CD8-positive, alpha-beta memory T cell (primary cell): ENCODE results near the gene CCDC78. TPM values are rescaled to one million over a fixed set of nuclear protein-coding genes. Genes with fewer than 3 reads are reported as not detected.

ENCODE experiments used
- CTCF ChIA-PET: fragments of 350-600 bp; sonication (Branson Sonifier 250); formaldehyde crosslinking; loops from one replicate; lab custom pipeline; 2021; ENCODE audit warnings: antibody characterized with exemption; lab: Charles Lee
- POLR2A ChIA-PET: fragments of 350-600 bp; sonication (Branson Sonifier 250); formaldehyde crosslinking; loops from one replicate; lab custom pipeline; 2021; ENCODE audit warnings: antibody characterized with exemption; lab: Charles Lee
- DNase-seq, 5 donors: peaks; one replicate each; pipeline versions ENCODE4 v3.0.0 to v3.0.0-alpha.2; 2020 to 2022; ENCODE audit warnings: mixed read lengths in 1 of 5
- H3K27ac ChIP-seq: one replicate; pipeline ENCODE4 v1.7.0; 2013; ENCODE audit warnings: low read depth, mild to moderate bottlenecking, low read length, moderate library complexity
- H3K27me3 ChIP-seq: 2 replicates; pipeline ENCODE4 v1.7.0; 2013; ENCODE audit warnings: low read length, mild to moderate bottlenecking; ENCODE audit not compliant: insufficient read depth, poor library complexity, severe bottlenecking
- H3K36me3 ChIP-seq: 2 replicates; pipeline ENCODE4 v1.7.0; 2013; ENCODE audit warnings: mild to moderate bottlenecking, low read length, moderate library complexity; ENCODE audit not compliant: insufficient read depth
- H3K4me1 ChIP-seq: 2 replicates; pipeline ENCODE4 v1.7.0; 2013; ENCODE audit warnings: mild to moderate bottlenecking, low read length, moderate library complexity; ENCODE audit not compliant: insufficient read depth
- H3K4me3 ChIP-seq: 2 replicates; pipeline ENCODE4 v1.7.0; 2013; ENCODE audit warnings: mild to moderate bottlenecking, low read length
- H3K9me3 ChIP-seq: 2 replicates; pipeline ENCODE4 v1.7.0; 2013; ENCODE audit warnings: mild to moderate bottlenecking, low read length
- H3K27ac Mint-ChIP-seq, 8 donors: one replicate each; pipeline ENCODE4 v1.8.0; 2020 to 2021; ENCODE audit warnings: mixed read lengths in 8 of 8, mild to moderate bottlenecking in 6 of 8, inconsistent platforms in 3 of 8, moderate library complexity in 3 of 8
- H3K27me3 Mint-ChIP-seq, 2 donors: one replicate each; pipeline ENCODE4 v1.8.0; 2020 to 2021; ENCODE audit warnings: mixed read lengths in 2 of 2, mild to moderate bottlenecking in 1 of 2, moderate library complexity in 1 of 2
- H3K36me3 Mint-ChIP-seq, 3 donors: one replicate each; pipeline ENCODE4 v1.8.0; 2020 to 2021; ENCODE audit warnings: mixed read lengths in 3 of 3, inconsistent platforms in 1 of 3, mild to moderate bottlenecking in 1 of 3
- H3K4me1 Mint-ChIP-seq, 3 donors: one replicate each; pipeline ENCODE4 v1.8.0; 2020 to 2021; ENCODE audit warnings: mixed read lengths in 3 of 3, inconsistent platforms in 1 of 3, mild to moderate bottlenecking in 1 of 3
- H3K4me3 Mint-ChIP-seq, 7 donors: one replicate each; pipeline ENCODE4 v1.8.0; 2020 to 2021; ENCODE audit warnings: mixed read lengths in 7 of 7, mild to moderate bottlenecking in 6 of 7, moderate library complexity in 4 of 7, inconsistent platforms in 2 of 7
- H3K9me3 Mint-ChIP-seq, 5 donors: one replicate each; pipeline ENCODE4 v1.8.0; 2020 to 2022; ENCODE audit warnings: mixed read lengths in 5 of 5, mild to moderate bottlenecking in 3 of 5, moderate library complexity in 2 of 5, inconsistent platforms in 1 of 5
- polyA plus RNA-seq: library from polyadenylated mRNA; unstranded; fragments of 300-500 nt; fragmentation: Illumina TruSeq; gene quantifications from one replicate; pipeline ENCODE4 v1.2.3, GENCODE V29; 2021
- total RNA-seq, 2 experiments: library from RNA; stranded (reverse); gene quantifications; one replicate each; pipeline ENCODE4 v1.2.3, GENCODE V29; 2021

Gene CCDC78
- total and polyA plus RNA-seq, 3 experiments from 2014 or later, result 0.53 to 9.9 (median 9.8) TPM

GRCh38 chr16:768428-768827, 42.2 kb upstream of the CCDC78 start:
- CTCF ChIA-PET, result no interaction called here
- H3K27me3 ChIP-seq, result no peaks in the 10 kb centered on the region
- H3K27ac Mint-ChIP-seq, result no peak overlapping the region

GRCh38 chr16:767743-768235, 41.5 kb upstream of the CCDC78 start:
- H3K4me3 ChIP-seq, result no peak overlapping the region
- H3K36me3 ChIP-seq, result no peaks in the 10 kb centered on the region
- Mint-ChIP-seq H3K4me1 (no peaks in the 10 kb centered on the region), H3K4me3 (no peak overlapping the region), H3K27me3 (no peaks in the 10 kb centered on the region), H3K9me3 (no peaks in the 10 kb centered on the region), H3K27ac (no peak overlapping the region), H3K36me3 (no peaks in the 10 kb centered on the region)
- DNase-seq, result no peak
- POLR2A ChIA-PET, result no interaction called here
- CTCF ChIA-PET, result no interaction called here
- H3K9me3 ChIP-seq, result no peaks in the 10 kb centered on the region
- H3K27me3 ChIP-seq, result no peaks in the 10 kb centered on the region
- H3K27ac ChIP-seq, result no peak overlapping the region
- no peaks in the 10 kb centered on the region for H3K4me1 ChIP-seq

More at GRCh38 chr16:768428-768827, 42.2 kb upstream of the CCDC78 start:
- no peaks in the 10 kb centered on the region for H3K4me1 ChIP-seq
- H3K36me3 ChIP-seq, result no peaks in the 10 kb centered on the region
- POLR2A ChIA-PET, result no interaction called here
- H3K36me3 Mint-ChIP-seq, result no peaks in the 10 kb centered on the region
- no peaks in the 10 kb centered on the region for H3K9me3 Mint-ChIP-seq
- no peaks in the 10 kb centered on the region for H3K27me3 Mint-ChIP-seq
- no peaks in the 10 kb centered on the region for H3K9me3 ChIP-seq
- no peaks in the 10 kb centered on the region for H3K4me1 Mint-ChIP-seq
- DNase-seq, result peak in 1 of 5 donors; percentile 42
- H3K4me3 Mint-ChIP-seq, result no peak overlapping the region
- H3K4me3 ChIP-seq, result no peak overlapping the region
- no peak overlapping the region for H3K27ac ChIP-seq

- DNase-seq, result no peak
- Mint-ChIP-seq H3K9me3 (no peaks in the 10 kb centered on the region), H3K36me3 (no peaks in the 10 kb centered on the region), H3K27me3 (no peaks in the 10 kb centered on the region), H3K4me3 (no peak overlapping the region), H3K27ac (no peak overlapping the region), H3K4me1 (no peaks in the 10 kb centered on the region)
- ChIA-PET POLR2A (no interaction called here), CTCF (no interaction called here)
- Histone ChIP-seq H3K36me3 (no peaks in the 10 kb centered on the region), H3K4me1 (no peaks in the 10 kb centered on the region), H3K4me3 (no peak overlapping the region), H3K9me3 (no peaks in the 10 kb centered on the region), H3K27me3 (no peaks in the 10 kb centered on the region), H3K27ac (no peak overlapping the region)
Observed at GRCh38 chr16:766820-767640, 40.8 kb upstream of the CCDC78 start.

GRCh38 chr16:766008-766819, 40.0 kb upstream of the CCDC78 start:
- POLR2A ChIA-PET, result no interaction called here
- Mint-ChIP-seq H3K4me3 (no peak overlapping the region), H3K27me3 (no peaks in the 10 kb centered on the region), H3K9me3 (no peaks in the 10 kb centered on the region), H3K4me1 (no peaks in the 10 kb centered on the region), H3K36me3 (no peaks in the 10 kb centered on the region), H3K27ac (no peak overlapping the region)
- Histone ChIP-seq H3K4me3 (no peak overlapping the region), H3K27ac (no peak overlapping the region), H3K9me3 (no peaks in the 10 kb centered on the region), H3K27me3 (no peaks in the 10 kb centered on the region), H3K4me1 (no peaks in the 10 kb centered on the region), H3K36me3 (no peaks in the 10 kb centered on the region)
- no peak for DNase-seq
- CTCF ChIA-PET, result no interaction called here

GRCh38 chr16:765488-765865, 39.2 kb upstream of the CCDC78 start:
- H3K36me3 ChIP-seq, result no peaks in the 10 kb centered on the region
- no peaks in the 10 kb centered on the region for H3K9me3 ChIP-seq
- no peak for DNase-seq
- H3K4me3 ChIP-seq, result no peak overlapping the region
- POLR2A ChIA-PET, result no interaction called here
- H3K9me3 Mint-ChIP-seq, result no peaks in the 10 kb centered on the region
- no peak overlapping the region for H3K27ac ChIP-seq
- CTCF ChIA-PET, result no interaction called here
- H3K4me1 Mint-ChIP-seq, result no peaks in the 10 kb centered on the region
- no peaks in the 10 kb centered on the region for H3K27me3 ChIP-seq
- no peak overlapping the region for H3K27ac Mint-ChIP-seq
- no peaks in the 10 kb centered on the region for H3K27me3 Mint-ChIP-seq
- H3K4me3 Mint-ChIP-seq, result no peak overlapping the region
- no peaks in the 10 kb centered on the region for H3K36me3 Mint-ChIP-seq
- no peaks in the 10 kb centered on the region for H3K4me1 ChIP-seq

GRCh38 chr16:764848-765487, 38.7 kb upstream of the CCDC78 start:
- Histone ChIP-seq H3K9me3 (no peaks in the 10 kb centered on the region), H3K27me3 (no peaks in the 10 kb centered on the region), H3K36me3 (no peaks in the 10 kb centered on the region), H3K4me1 (no peaks in the 10 kb centered on the region), H3K4me3 (no peak overlapping the region), H3K27ac (no peak overlapping the region)
- no peaks in the 10 kb centered on the region for H3K9me3 Mint-ChIP-seq
- DNase-seq, result no peak
- H3K4me3 Mint-ChIP-seq, result no peak overlapping the region
- no peaks in the 10 kb centered on the region for H3K27me3 Mint-ChIP-seq
- H3K36me3 Mint-ChIP-seq, result no peaks in the 10 kb centered on the region
- ChIA-PET POLR2A (no interaction called here), CTCF (no interaction called here)
- peak overlapping the region in 1 of 8 donors; percentile 54 for H3K27ac Mint-ChIP-seq
- H3K4me1 Mint-ChIP-seq, result no peaks in the 10 kb centered on the region

GRCh38 chr16:764184-764750, 38.0 kb upstream of the CCDC78 start:
- POLR2A ChIA-PET, result no interaction called here
- no peaks in the 10 kb centered on the region for H3K36me3 Mint-ChIP-seq
- H3K4me1 ChIP-seq, result no peaks in the 10 kb centered on the region
- no peaks in the 10 kb centered on the region for H3K9me3 ChIP-seq
- H3K27me3 ChIP-seq, result no peaks in the 10 kb centered on the region
- no peak overlapping the region for H3K4me3 ChIP-seq
- no peak overlapping the region for H3K27ac ChIP-seq
- no peaks in the 10 kb centered on the region for H3K4me1 Mint-ChIP-seq
- DNase-seq, result no peak
- no peaks in the 10 kb centered on the region for H3K27me3 Mint-ChIP-seq
- CTCF ChIA-PET, result no interaction called here
- no peak overlapping the region for H3K4me3 Mint-ChIP-seq
- H3K27ac Mint-ChIP-seq, result no peak overlapping the region
- H3K36me3 ChIP-seq, result no peaks in the 10 kb centered on the region
- H3K9me3 Mint-ChIP-seq, result no peaks in the 10 kb centered on the region
